Measurements from ENCODE around the gene CFAP97D1. TPM values are rescaled to one million over a fixed set of nuclear protein-coding genes. Genes with fewer than 3 reads are reported as not detected.

Gene CFAP97D1
- total and polyA plus RNA-seq, 2 donors: 0.11 TPM; not detected in 1

- Histone ChIP-seq H3K27ac (ENCODE audit: low read depth in 1 of 2, low read length in 1 of 2) (no peak overlapping the region), H3K36me3 (ENCODE audit: control insufficient read depth in 2 of 2, insufficient read depth in 2 of 2, low read length in 1 of 2) (no peaks in the 10 kb centered on the region), H3K4me3 (ENCODE audit: low read length in 2 of 2) (no peak overlapping the region), H3K27me3 (ENCODE audit: control insufficient read depth in 2 of 2, insufficient read depth in 1 of 2, low read length in 1 of 2) (peaks cover 31 to 60% of the 10 kb centered on the region in 2 donors), H3K4me1 (ENCODE audit: control insufficient read depth in 2 of 2, insufficient read depth in 2 of 2, low read length in 2 of 2) (peaks cover 0 to 5% of the 10 kb centered on the region in 2 donors), H3K9me3 (ENCODE audit: control insufficient read depth in 2 of 2, insufficient read depth in 1 of 2, low read length in 1 of 2) (peaks cover 0 to 3% of the 10 kb centered on the region in 2 donors)
- 69% methylated on average over 2 of the region's 2 CpGs for WGBS
- no peak for DNase-seq (ENCODE audit: low read depth in 6 of 9, low spot score in 9 of 9)
Measured at GRCh38 chr17:43834106-43834505, 53.9 kb downstream of the CFAP97D1 start.

Other genes starting within 250 kb of the CFAP97D1 start
- gene ETV4, start 234.1 kb upstream of the CFAP97D1 start, total RNA-seq: 0.38 TPM
- 0.34 TPM for gene ETV4, start 234.1 kb upstream of the CFAP97D1 start, polyA plus RNA-seq
- 9.0 TPM for gene MEOX1, start 118.5 kb upstream of the CFAP97D1 start, total RNA-seq
- gene MEOX1, start 118.5 kb upstream of the CFAP97D1 start, polyA plus RNA-seq: 2.1 TPM
- 0.14 TPM for gene SOST, start 21.6 kb upstream of the CFAP97D1 start, total RNA-seq
- gene SOST, start 21.6 kb upstream of the CFAP97D1 start, polyA plus RNA-seq: 0.30 TPM
- gene DUSP3, start 1.5 kb upstream of the CFAP97D1 start, total RNA-seq: 12.2 TPM
- 37.2 TPM for gene DUSP3, start 1.5 kb upstream of the CFAP97D1 start, polyA plus RNA-seq
- 0.61 TPM for gene MPP3, start 52.7 kb downstream of the CFAP97D1 start, total RNA-seq
- 1.5 TPM for gene MPP3, start 52.7 kb downstream of the CFAP97D1 start, polyA plus RNA-seq
- gene CD300LG, start 66.7 kb downstream of the CFAP97D1 start, total RNA-seq: 0.71 TPM
- 5.7 TPM for gene CD300LG, start 66.7 kb downstream of the CFAP97D1 start, polyA plus RNA-seq
- 0.52 TPM for gene MPP2, start 127.1 kb downstream of the CFAP97D1 start, total RNA-seq
- gene MPP2, start 127.1 kb downstream of the CFAP97D1 start, polyA plus RNA-seq: 0.87 TPM
- gene PPY, start 162.0 kb downstream of the CFAP97D1 start, total RNA-seq: 0.33 TPM
- gene PPY, start 162.0 kb downstream of the CFAP97D1 start, polyA plus RNA-seq: 0.71 TPM
- 0.57 TPM for gene PYY, start 173.5 kb downstream of the CFAP97D1 start, total RNA-seq
- 6.8 TPM for gene PYY, start 173.5 kb downstream of the CFAP97D1 start, polyA plus RNA-seq
- gene NAGS, start 224.2 kb downstream of the CFAP97D1 start, total RNA-seq: 1.3 TPM
- gene NAGS, start 224.2 kb downstream of the CFAP97D1 start, polyA plus RNA-seq: 1.6 TPM
- gene TMEM101, start 234.5 kb downstream of the CFAP97D1 start, total RNA-seq: 28.7 TPM
- gene TMEM101, start 234.5 kb downstream of the CFAP97D1 start, polyA plus RNA-seq: 23.8 TPM

Measured in thymus (tissue), 11 donors.